ENCODE data around the gene RC3H1.

RC3H1 gene

GRCh38 chr1:174041369-174041768 is 19.2 kb upstream of the RC3H1 start:
- DNase-seq: no peak
- no peaks in the 10 kb centered on the region for H3K27me3 ChIP-seq (ENCODE audit: insufficient read depth, low read depth, severe bottlenecking)
- H3K27ac ChIP-seq: no peak overlapping the region
- no peaks in the 10 kb centered on the region for H3K9me3 ChIP-seq (ENCODE audit: severe bottlenecking)
- no peak for TF ChIP-seq CTCF (IDR thresholded peaks at IDR 0.05; ENCODE audit: low read depth, low read length)
- no peak overlapping the region for H3K4me3 ChIP-seq (ENCODE audit: low read depth, low read length)
- no peaks in the 10 kb centered on the region for H3K36me3 ChIP-seq

DNA sequence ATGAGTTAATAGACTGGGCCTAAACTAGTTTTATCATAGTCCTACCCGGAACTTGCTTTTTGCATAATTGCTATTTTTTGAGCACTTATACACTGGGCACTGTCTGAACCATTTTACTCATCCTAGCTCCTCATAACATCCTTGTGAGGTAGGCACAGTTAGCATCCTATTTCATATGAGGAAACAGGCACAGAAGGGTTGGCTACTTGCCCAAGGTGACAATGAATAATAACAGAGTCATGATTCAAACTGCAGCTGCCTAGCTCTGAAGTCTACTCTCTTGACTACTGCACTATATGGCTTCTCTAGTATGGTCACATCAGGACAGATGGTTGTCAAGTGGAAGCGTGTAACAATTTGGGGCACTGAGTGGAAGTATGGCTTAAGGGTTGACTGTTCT is 18.2 kb upstream of the RC3H1 start:
- no peak overlapping the region for H3K4me3 ChIP-seq (ENCODE audit: low read depth, low read length)
- no peak overlapping the region for H3K27ac ChIP-seq
- no peaks in the 10 kb centered on the region for H3K27me3 ChIP-seq (ENCODE audit: insufficient read depth, low read depth, severe bottlenecking)
- TF ChIP-seq CTCF (IDR thresholded peaks at IDR 0.05; ENCODE audit: low read depth, low read length): no peak
- DNase-seq: no peak
- no peaks in the 10 kb centered on the region for H3K9me3 ChIP-seq (ENCODE audit: severe bottlenecking)
- H3K36me3 ChIP-seq: no peaks in the 10 kb centered on the region

DNA sequence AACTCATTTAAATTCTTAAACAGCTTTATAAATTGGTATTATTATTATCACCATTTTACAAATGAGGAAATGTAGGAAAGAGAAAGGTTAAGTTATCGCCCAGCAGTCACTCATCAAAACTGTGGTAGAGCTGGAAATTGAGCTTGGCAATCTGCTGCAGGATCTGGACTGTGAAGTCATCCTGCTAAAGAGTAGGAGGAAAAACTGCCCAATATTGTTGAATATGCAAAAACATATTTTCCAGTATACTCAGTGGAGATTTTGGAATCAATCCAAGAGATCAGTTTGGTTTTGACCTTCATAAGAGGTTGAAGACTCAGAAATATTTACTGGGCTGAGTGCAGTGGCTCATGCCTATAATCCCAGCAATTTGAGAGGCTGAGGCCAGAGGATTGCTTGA is 16.9 kb upstream of the RC3H1 start:
- H3K4me3 ChIP-seq (ENCODE audit: low read depth, low read length): no peak overlapping the region
- H3K27me3 ChIP-seq (ENCODE audit: insufficient read depth, low read depth, severe bottlenecking): no peaks in the 10 kb centered on the region
- no peak overlapping the region for H3K27ac ChIP-seq
- TF ChIP-seq CTCF (IDR thresholded peaks at IDR 0.05; ENCODE audit: low read depth, low read length): no peak
- H3K36me3 ChIP-seq: no peaks in the 10 kb centered on the region
- H3K9me3 ChIP-seq (ENCODE audit: severe bottlenecking): no peaks in the 10 kb centered on the region
- DNase-seq: no peak

GRCh38 chr1:174036798-174037197 is 14.6 kb upstream of the RC3H1 start:
- Histone ChIP-seq H3K36me3 (no peaks in the 10 kb centered on the region), H3K9me3 (ENCODE audit: severe bottlenecking) (no peaks in the 10 kb centered on the region), H3K27me3 (ENCODE audit: insufficient read depth, low read depth, severe bottlenecking) (no peaks in the 10 kb centered on the region), H3K27ac (no peak overlapping the region), H3K4me3 (ENCODE audit: low read depth, low read length) (no peak overlapping the region)
- DNase-seq: no peak
- TF ChIP-seq CTCF (IDR thresholded peaks at IDR 0.05; ENCODE audit: low read depth, low read length): no peak

DNA sequence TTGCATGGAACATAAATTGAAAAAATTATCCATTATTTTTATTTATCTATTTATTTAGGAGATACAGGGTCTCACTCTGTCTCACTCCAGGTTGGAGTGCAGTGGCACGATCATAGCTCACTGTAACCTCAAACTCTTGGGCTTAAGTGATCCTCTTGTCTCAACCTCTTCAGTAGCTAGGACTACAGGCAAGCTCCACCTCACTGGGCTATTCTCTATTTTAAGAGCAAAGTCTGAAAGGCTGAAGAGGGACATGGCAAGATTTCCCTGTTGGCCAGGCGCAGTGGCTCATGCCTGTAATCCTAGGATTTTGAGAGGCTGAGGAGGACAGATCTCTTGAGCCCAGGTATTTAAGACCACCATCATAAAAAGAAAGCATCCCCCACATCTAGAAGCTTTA is 14.0 kb upstream of the RC3H1 start:
- H3K27ac ChIP-seq: no peak overlapping the region
- no peak for TF ChIP-seq CTCF (IDR thresholded peaks at IDR 0.05; ENCODE audit: low read depth, low read length)
- H3K9me3 ChIP-seq (ENCODE audit: severe bottlenecking): no peaks in the 10 kb centered on the region
- no peak overlapping the region for H3K4me3 ChIP-seq (ENCODE audit: low read depth, low read length)
- H3K27me3 ChIP-seq (ENCODE audit: insufficient read depth, low read depth, severe bottlenecking): no peaks in the 10 kb centered on the region
- DNase-seq: no peak
- H3K36me3 ChIP-seq: no peaks in the 10 kb centered on the region

- H3K4me3 ChIP-seq (ENCODE audit: low read depth, low read length): no peak overlapping the region
- no peaks in the 10 kb centered on the region for H3K36me3 ChIP-seq
- H3K9me3 ChIP-seq (ENCODE audit: severe bottlenecking): no peaks in the 10 kb centered on the region
- H3K27ac ChIP-seq: no peak overlapping the region
- no peak for DNase-seq
- no peaks in the 10 kb centered on the region for H3K27me3 ChIP-seq (ENCODE audit: insufficient read depth, low read depth, severe bottlenecking)
- no peak for TF ChIP-seq CTCF (IDR thresholded peaks at IDR 0.05; ENCODE audit: low read depth, low read length)
These were observed 10.6 kb upstream of the RC3H1 start for GRCh38 chr1:174032671-174033222.
